H1 (cell line): Measurements from ENCODE around the gene PLA2R1. TPM values are rescaled to one million over a fixed set of nuclear protein-coding genes. Genes with fewer than 3 reads are reported as not detected.
A peak's percentile ranks its signal among the peaks of the same experiment; 100 is the strongest.

Experiments used
- CTCF ChIA-PET: fragments of 300-600 bp; sonication (Branson Sonifier 250); formaldehyde crosslinking; loops from one replicate; lab custom pipeline; 2021; ENCODE audit not compliant: partially characterized antibody; lab: Charles Lee
- POLR2A ChIA-PET: fragments of 300-600 bp; sonication (Branson Sonifier 250); formaldehyde crosslinking; loops from one replicate; lab custom pipeline; 2021; ENCODE audit warnings: inconsistent platforms; ENCODE audit not compliant: partially characterized antibody; lab: Charles Lee
- DNase-seq, 2 experiments: peaks; one replicate each; pipeline versions ENCODE4 v3.0.0 to v3.0.0-alpha.2; 2010 to 2022; ENCODE audit warnings: low spot score in 2 of 2, low read depth in 1 of 2, mixed read lengths in 1 of 2
- FAIRE-seq: peaks from 2 replicates; lab custom pipeline; 2011; peaks lifted over from hg19 to GRCh38; lab: Jason Lieb, UNC
- H2AFZ ChIP-seq: 2 replicates; pipeline ENCODE4 v1.8.1; 2012; ENCODE audit warnings: low read length, inconsistent platforms
- H2AK5ac ChIP-seq: 2 replicates; pipeline ENCODE4 v1.6.1; 2013; ENCODE audit warnings: low read depth, low read length
- H2BK120ac ChIP-seq: replicated peaks from 2 replicates; pipeline ENCODE3; 2013; ENCODE audit warnings: low read depth, low read length, inconsistent platforms
- H2BK12ac ChIP-seq: 2 replicates; pipeline ENCODE4 v1.6.1; 2013; ENCODE audit warnings: low read depth, low read length
- H2BK15ac ChIP-seq: 2 replicates; pipeline ENCODE4 v1.6.1; 2013; ENCODE audit warnings: low read length
- H2BK20ac ChIP-seq: 2 replicates; pipeline ENCODE4 v1.6.1; 2013; ENCODE audit warnings: low read length
- H2BK5ac ChIP-seq: 2 replicates; pipeline ENCODE4 v1.6.1; 2013; ENCODE audit warnings: low read depth, low read length
- H3K14ac ChIP-seq: 2 replicates; pipeline ENCODE4 v1.6.1; 2013; ENCODE audit warnings: inconsistent platforms; ENCODE audit not compliant: insufficient read length
- H3K18ac ChIP-seq: 2 replicates; pipeline ENCODE4 v1.6.1; 2013; ENCODE audit warnings: low read length; ENCODE audit errors: extremely low read depth
- H3K23ac ChIP-seq: 2 replicates; pipeline ENCODE4 v1.6.1; 2013; ENCODE audit warnings: inconsistent platforms; ENCODE audit not compliant: insufficient read length
- H3K23me2 ChIP-seq: 2 replicates; pipeline ENCODE4 v1.6.1; 2013; ENCODE audit warnings: low read depth, low read length
- H3K27ac ChIP-seq: 2 replicates; pipeline ENCODE4 v1.6.1; 2011; ENCODE audit warnings: low read depth, low read length, inconsistent platforms
- H3K27me3 ChIP-seq, 4 experiments: replicated peaks in 1 of 4; 1 replicate in 1 of 4; 2 replicates in 3 of 4; pipeline versions ENCODE4 v1.6.1 to v1.8.1; 2011 to 2013; ENCODE audit warnings: low read length in 3 of 4, mild to moderate bottlenecking in 3 of 4, inconsistent platforms in 2 of 4, mixed read lengths in 2 of 4, moderate library complexity in 1 of 4; ENCODE audit not compliant: control insufficient read depth in 3 of 4, insufficient read depth in 3 of 4; ENCODE audit errors: extremely low read depth in 1 of 4
- H3K36me3 ChIP-seq, 4 experiments: 2 replicates each; pipeline versions ENCODE4 v1.6.1 to v1.8.1; 2011 to 2013; ENCODE audit warnings: mild to moderate bottlenecking in 4 of 4, low read length in 3 of 4, moderate library complexity in 2 of 4, control low read depth in 1 of 4, inconsistent platforms in 1 of 4; ENCODE audit not compliant: insufficient read depth in 4 of 4, control insufficient read depth in 2 of 4
- H3K4ac ChIP-seq: replicated peaks from 2 replicates; pipeline ENCODE3; 2013; ENCODE audit warnings: low read length, low read depth, mixed read lengths, inconsistent platforms; ENCODE audit not compliant: insufficient read length
- H3K4me1 ChIP-seq, 4 experiments: replicated peaks in 1 of 4; 1 replicate in 1 of 4; 2 replicates in 3 of 4; pipeline versions ENCODE4 v1.6.1 to v1.8.1; 2011 to 2013; ENCODE audit warnings: low read length in 3 of 4, inconsistent platforms in 2 of 4, mixed read lengths in 1 of 4; ENCODE audit not compliant: insufficient read depth in 4 of 4, control insufficient read depth in 3 of 4
- H3K4me2 ChIP-seq, 2 experiments: 2 replicates each; pipeline versions ENCODE4 v1.6.1 to v1.8.1; 2011 to 2013; ENCODE audit warnings: low read depth in 2 of 2, low read length in 2 of 2, control low read depth in 1 of 2, inconsistent platforms in 1 of 2, mild to moderate bottlenecking in 1 of 2; ENCODE audit not compliant: insufficient read depth in 1 of 2
- H3K4me3 ChIP-seq, 4 experiments: fragments of 200-600, 300-600 bp in 1 of 4; sonication (generic), shearing (Covaris generic), sonication (Bioruptor Twin) in 1 of 4; 2 replicates each; pipeline versions ENCODE4 v1.5.1 to v1.8.1; 2011 to 2016; ENCODE audit warnings: low read length in 4 of 4, low read depth in 3 of 4, control low read depth in 2 of 4, inconsistent platforms in 2 of 4, mild to moderate bottlenecking in 2 of 4, mixed read lengths in 1 of 4, moderate library complexity in 1 of 4; ENCODE audit not compliant: insufficient read depth in 2 of 4; ENCODE audit errors: extremely low read depth in 1 of 4
- H3K56ac ChIP-seq: replicated peaks from 2 replicates; pipeline ENCODE3; 2013; ENCODE audit warnings: low read depth, mild to moderate bottlenecking, mixed read lengths, low read length, inconsistent platforms; ENCODE audit not compliant: insufficient read length
- H3K79me1 ChIP-seq: 2 replicates; pipeline ENCODE4 v1.6.1; 2013; ENCODE audit warnings: low read depth, low read length, control low read depth
- H3K79me2 ChIP-seq, 2 experiments: 2 replicates each; pipeline versions ENCODE4 v1.6.1 to v1.8.1; 2012 to 2013; ENCODE audit warnings: low read length in 2 of 2, mild to moderate bottlenecking in 2 of 2, inconsistent platforms in 1 of 2; ENCODE audit not compliant: insufficient read depth in 2 of 2, control insufficient read depth in 1 of 2
- H3K9ac ChIP-seq, 4 experiments: replicated peaks in 1 of 4; 1 replicate in 1 of 4; 2 replicates in 3 of 4; pipeline versions ENCODE4 v1.6.1 to v1.8.1; 2011 to 2013; ENCODE audit warnings: low read depth in 3 of 4, low read length in 3 of 4, control low read depth in 2 of 4, mild to moderate bottlenecking in 2 of 4, moderate library complexity in 2 of 4, inconsistent platforms in 1 of 4; ENCODE audit errors: extremely low read depth in 1 of 4
- H3K9me3 ChIP-seq, 2 experiments: 2 replicates each; pipeline versions ENCODE4 v1.6.1 to v1.8.1; 2012 to 2013; ENCODE audit warnings: mild to moderate bottlenecking in 2 of 2, moderate library complexity in 2 of 2, control low read depth in 1 of 2, inconsistent platforms in 1 of 2, low read depth in 1 of 2, low read length in 1 of 2, mixed read lengths in 1 of 2; ENCODE audit not compliant: insufficient read depth in 2 of 2
- H4K20me1 ChIP-seq, 2 experiments: replicated peaks in 1 of 2; 2 replicates each; pipeline versions ENCODE3 to v1.8.1; 2011 to 2013; ENCODE audit warnings: inconsistent platforms in 2 of 2, low read length in 2 of 2, mild to moderate bottlenecking in 1 of 2; ENCODE audit not compliant: insufficient read depth in 2 of 2, control insufficient read depth in 1 of 2
- H4K5ac ChIP-seq: 2 replicates; pipeline ENCODE4 v1.6.1; 2013; ENCODE audit warnings: low read length, low read depth, mixed read lengths, inconsistent platforms; ENCODE audit not compliant: insufficient read length
- H4K8ac ChIP-seq: 2 replicates; pipeline ENCODE4 v1.8.0; 2013; ENCODE audit warnings: mild to moderate bottlenecking, moderate library complexity, low read length, inconsistent platforms; ENCODE audit not compliant: insufficient read depth; ENCODE audit errors: extremely low read depth
- H4K91ac ChIP-seq: replicated peaks from 2 replicates; pipeline ENCODE3; 2013; ENCODE audit warnings: low read length, mixed read lengths, inconsistent platforms; ENCODE audit not compliant: insufficient read length
- BACH1 ChIP-seq: IDR thresholded peaks from 2 replicates; pipeline ENCODE4 v1.6.1; 2012; ENCODE audit warnings: low read length, improper control_type of control experiment
- BRCA1 ChIP-seq: IDR thresholded peaks from 2 replicates; pipeline ENCODE4 v1.6.1; 2012; ENCODE audit warnings: low read depth, low read length, improper control_type of control experiment
- CREB1 ChIP-seq: IDR thresholded peaks from 2 replicates; pipeline ENCODE4 v1.6.1; 2012; ENCODE audit warnings: inconsistent platforms
- CTCF ChIP-seq, 3 experiments: IDR thresholded peaks; 1 replicate in 2 of 3; 2 replicates in 1 of 3; pipeline versions ENCODE4 v1.5.1 to v1.6.1; 2011; ENCODE audit warnings: low read length in 3 of 3, mild to moderate bottlenecking in 3 of 3, inconsistent platforms in 2 of 3, low read depth in 1 of 3, moderate library complexity in 1 of 3; ENCODE audit not compliant: insufficient read depth in 1 of 3; ENCODE audit errors: control extremely low read depth in 1 of 3
- KDM1A ChIP-seq: fragments of 200-600, 300-600 bp; sonication (generic); IDR thresholded peaks from 2 replicates; pipeline ENCODE4 v1.7.1; 2016; ENCODE audit warnings: mild to moderate bottlenecking, low read length, borderline replicate concordance
- SP4 ChIP-seq: IDR thresholded peaks from 2 replicates; pipeline ENCODE4 v1.6.1; 2012; ENCODE audit warnings: low read length, inconsistent platforms
- TBP ChIP-seq: IDR thresholded peaks from 2 replicates; pipeline ENCODE4 v1.6.1; 2011; ENCODE audit warnings: low read depth, low read length, improper control_type of control experiment
- WGBS, 2 experiments: shearing (Covaris generic) in 1 of 2; methylation state at CpG; one replicate each; pipeline versions ENCODE4 v1.1.6 to v1.1.7; 2013 to 2015; ENCODE audit warnings: low lambda C conversion rate in 2 of 2, mixed read lengths in 2 of 2, inconsistent platforms in 1 of 2, low coverage in 1 of 2, missing lambda C conversion rate in 1 of 2; ENCODE audit not compliant: insufficient replicate concordance in 2 of 2, insufficient coverage in 1 of 2, insufficient read length in 1 of 2; ENCODE audit errors: extremely low coverage in 1 of 2, missing lambda C conversion rate in 1 of 2; 5-methylcytosine and 5-hydroxymethylcytosine counted together
- polyA plus RNA-seq, 7 experiments: library from polyadenylated mRNA; depleted of rRNA in 3 of 7; stranded (reverse) in 5 of 7; unstranded in 2 of 7; fragments of >200 nt in 5 of 7; fragments of 200-250 nt in 2 of 7; gene quantifications; 1 replicate in 5 of 7; 2 replicates in 1 of 7; 4 replicates in 1 of 7; pipeline versions ENCODE4 v1.2.1 to v1.2.3, GENCODE V29; 2011 to 2013; ENCODE audit warnings: missing spikeins in 2 of 7, mixed read lengths in 2 of 7
- total RNA-seq: library from RNA; stranded (reverse); fragmentation: NEBNext Ultra II Directional; extraction: Animal tissue kit (Norgen Biotek cat#: 25700); gene quantifications from 2 replicates; pipeline ENCODE4 v1.2.1, GENCODE V29; 2021
- TF ChIP-seq, protein P1 (sequence below): IDR thresholded peaks from 2 replicates; pipeline ENCODE4 v1.6.1; 2011; ENCODE audit warnings: low read length, improper control_type of control experiment

PLA2R1 gene
- total and polyA plus RNA-seq, 2 of the 8 experiments (the other 6 are each of a cell fraction or from before 2014, with no cell fraction given): 0.65 to 1.5 TPM

GRCh38 chr2:159921752-159922404, 140.5 kb downstream of the PLA2R1 start:
- Histone ChIP-seq H4K5ac (no peak overlapping the region), H3K27ac (no peak overlapping the region), H4K91ac (no peak overlapping the region), H3K36me3 (no peaks in the 10 kb centered on the region), H2AK5ac (no peak overlapping the region), H2BK15ac (peak overlapping the region; percentile 10; the same call in 1 of the 2 replicates), H3K23me2 (no peaks in the 10 kb centered on the region), H3K23ac (no peak overlapping the region), H3K79me2 (no peaks in the 10 kb centered on the region), H3K4me1 (no peaks in the 10 kb centered on the region), H2BK20ac (no peak overlapping the region), H2AFZ (peak overlapping the region; percentile 67; the same call in 1 of the 2 replicates), H3K14ac (no peak overlapping the region), H3K9ac (no peak overlapping the region), H2BK5ac (no peak overlapping the region), H3K27me3 (no peaks in the 10 kb centered on the region; a peak in 1 of 7 replicates), H3K4ac (no peak overlapping the region), H4K8ac (0 out of 2 replicates have a peak overlapping the region, but pooled peaks have one; percentile 40), H4K20me1 (no peaks in the 10 kb centered on the region), H3K4me2 (peak overlapping the region in 1 of 2 experiments; percentile 51; a peak in 3 of 4 replicates), H3K79me1 (no peaks in the 10 kb centered on the region), H3K9me3 (no peaks in the 10 kb centered on the region), H2BK12ac (no peak overlapping the region), H3K4me3 (peak overlapping the region in 1 of 4 experiments; percentile 42; a peak in 1 of 8 replicates), H3K18ac (0 out of 2 replicates have a peak overlapping the region, but pooled peaks have one; percentile 2), H3K56ac (no peak overlapping the region), H2BK120ac (no peak overlapping the region)
- ChIA-PET POLR2A (interaction anchor here (0.5 kb wide), 1 partner anchor 134 kb away, joined by 3 read pairs; no protein-coding TSS in a partner anchor), CTCF (interaction anchor here (0.6 to 5.1 kb wide), 19 partner anchors 10 to 1141 kb away, joined by 3 to 22 read pairs (median 4); partner anchors contain the start of gene LY75)
- FAIRE-seq: peak; percentile 45
- peak; percentile 79 to 97 for DNase-seq
- 21% methylated on average over 15 of the region's 17 CpGs; no CpG with 5 or more reads in 1 of the 2 experiments for WGBS, 2 experiments
- TF ChIP-seq, protein P1, sequence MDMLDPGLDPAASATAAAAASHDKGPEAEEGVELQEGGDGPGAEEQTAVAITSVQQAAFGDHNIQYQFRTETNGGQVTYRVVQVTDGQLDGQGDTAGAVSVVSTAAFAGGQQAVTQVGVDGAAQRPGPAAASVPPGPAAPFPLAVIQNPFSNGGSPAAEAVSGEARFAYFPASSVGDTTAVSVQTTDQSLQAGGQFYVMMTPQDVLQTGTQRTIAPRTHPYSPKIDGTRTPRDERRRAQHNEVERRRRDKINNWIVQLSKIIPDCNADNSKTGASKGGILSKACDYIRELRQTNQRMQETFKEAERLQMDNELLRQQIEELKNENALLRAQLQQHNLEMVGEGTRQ: peak; percentile 79
- TF ChIP-seq BRCA1 (no peak), CREB1 (peak; percentile 78), CTCF (IDR thresholded peaks at IDR 0.05; ENCODE audit: control extremely low read depth in 1 of 3, insufficient read depth in 1 of 3, low read depth in 1 of 3, low read length in 3 of 3) (peak; percentile 84 to 99 (median 98)), BACH1 (peak; percentile 51; the same call in 1 of the 2 replicates), SP4 (no peak), KDM1A (no peak), TBP (peak; percentile 51; the same call in 1 of the 2 replicates)
